HEK293T (cell line): ENCODE data around the gene ZNF644.

Source experiments
- ARNT ChIP-seq: fragments of 450-650 bp; IDR thresholded peaks from 2 replicates; pipeline ENCODE4 v1.6.1; 2017; ENCODE audit warnings: mild to moderate bottlenecking
- BHLHE40 ChIP-seq: fragments of 450-650 bp; IDR thresholded peaks from 2 replicates; pipeline ENCODE4 v1.6.1; 2016; ENCODE audit warnings: mild to moderate bottlenecking, moderate library complexity, borderline replicate concordance
- CTBP1 ChIP-seq: fragments of 450-650 bp; IDR thresholded peaks from 2 replicates; pipeline ENCODE4 v1.6.1; 2016; ENCODE audit warnings: borderline replicate concordance
- FOXA1 ChIP-seq: fragments of 450-650 bp; IDR thresholded peaks from 2 replicates; pipeline ENCODE4 v1.6.1; 2016; ENCODE audit warnings: mild to moderate bottlenecking
- FOXK2 ChIP-seq: fragments of 450-650 bp; IDR thresholded peaks from 2 replicates; pipeline ENCODE4 v1.6.1; 2016; ENCODE audit warnings: mild to moderate bottlenecking
- FOXM1 ChIP-seq: fragments of 450-650 bp; IDR thresholded peaks from 2 replicates; pipeline ENCODE4 v1.6.1; 2017; ENCODE audit warnings: mild to moderate bottlenecking, borderline replicate concordance
- HDGF ChIP-seq: fragments of 450-650 bp; IDR thresholded peaks from 2 replicates; pipeline ENCODE4 v1.6.1; 2017; ENCODE audit warnings: antibody characterized with exemption, borderline replicate concordance
- L3MBTL2 ChIP-seq: fragments of 450-650 bp; conservative IDR thresholded peaks from 2 replicates; pipeline ENCODE4 v1.6.1; 2016; ENCODE audit warnings: mild to moderate bottlenecking
- SP1 ChIP-seq: fragments of 450-650 bp; IDR thresholded peaks from 2 replicates; pipeline ENCODE4 v1.6.1; 2017
- SUZ12 ChIP-seq: fragments of 450-650 bp; IDR thresholded peaks from 2 replicates; pipeline ENCODE4 v1.6.1; 2016; ENCODE audit warnings: mild to moderate bottlenecking
- TARDBP ChIP-seq: fragments of 450-650 bp; IDR thresholded peaks from 2 replicates; pipeline ENCODE4 v1.6.1; 2016
- ZNF384 ChIP-seq: fragments of 450-650 bp; IDR thresholded peaks from 2 replicates; pipeline ENCODE4 v1.6.1; 2016

DNA sequence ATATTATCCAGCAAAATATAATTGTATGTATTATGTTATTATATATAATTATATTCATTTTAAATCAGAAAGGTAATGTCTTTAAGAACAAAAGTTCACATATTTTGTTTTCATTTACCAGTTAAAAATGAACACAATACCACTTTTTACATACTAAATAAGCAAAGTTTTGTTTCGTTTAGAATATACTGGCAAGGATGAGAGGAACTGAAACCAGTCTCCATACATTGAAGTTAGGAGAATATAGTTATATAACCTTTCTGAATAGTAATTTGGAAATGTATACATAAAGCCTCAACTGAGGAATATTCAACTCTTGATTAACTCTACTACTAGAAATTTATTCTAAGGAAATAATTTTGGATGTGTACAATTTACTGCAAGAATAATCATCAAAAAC is 110.5 kb downstream of the ZNF644 start:
- TF ChIP-seq L3MBTL2 (no peak), TARDBP (no peak), FOXM1 (no peak), BHLHE40 (no peak), FOXK2 (no peak), ARNT (no peak), SP1 (no peak), SUZ12 (no peak), HDGF (no peak), CTBP1 (no peak), FOXA1 (no peak), ZNF384 (no peak)
